Astrocyte (in vitro differentiated cells and primary cell): ENCODE results near the gene FOSL2.

ENCODE experiments used
- CTCF ChIP-seq: IDR thresholded peaks from 2 replicates; pipeline ENCODE4 v1.5.1; 2011; ENCODE audit warnings: low read depth, mild to moderate bottlenecking, inconsistent platforms, low read length, moderate library complexity; ENCODE audit not compliant: insufficient read depth
- EZH2 ChIP-seq: IDR thresholded peaks from 2 replicates; pipeline ENCODE4 v1.6.1; 2012; ENCODE audit warnings: mild to moderate bottlenecking, low read length, inconsistent platforms; ENCODE audit not compliant: insufficient read depth

GRCh38 chr2:28391564-28392296, 928 bp upstream of the FOSL2 start:
- TF ChIP-seq EZH2 (no peak), CTCF (no peak)
